HCT116 (cell line): Measurements from ENCODE around the gene PIGM.

ENCODE experiments used
- EGR1 ChIP-seq: IDR thresholded peaks from 2 replicates; pipeline ENCODE4 v1.6.1; 2012; ENCODE audit warnings: low read depth
- EZH2 ChIP-seq: fragments of 200-600 bp; sonication (generic); IDR thresholded peaks from 2 replicates; pipeline ENCODE4 v1.6.1; 2017; ENCODE audit warnings: antibody characterized with exemption, mixed run types
- JUND ChIP-seq: IDR thresholded peaks from 2 replicates; pipeline ENCODE4 v1.6.1; 2012
- RAD21 ChIP-seq: IDR thresholded peaks from 2 replicates; pipeline ENCODE4 v1.6.1; 2012; ENCODE audit warnings: low read depth, mild to moderate bottlenecking
- ZNF274 ChIP-seq: fragments of 200-500 bp; sonication (Bioruptor generic); IDR thresholded peaks from 2 replicates; pipeline ENCODE4 v1.6.1; 2014; ENCODE audit warnings: mild to moderate bottlenecking, low read depth, low read length, inconsistent platforms
- TF ChIP-seq, protein P1 (sequence below), 3 experiments: fragments of 200-600 bp in 1 of 3; sonication (generic) in 1 of 3; IDR thresholded peaks in 2 of 3; conservative IDR thresholded peaks in 1 of 3; 2 replicates each; pipeline ENCODE4 v1.5.1; 2012 to 2017; ENCODE audit warnings: low read depth in 2 of 3, low read length in 2 of 3, antibody characterized with exemption in 1 of 3, borderline replicate concordance in 1 of 3, control low read depth in 1 of 3, mild to moderate bottlenecking in 1 of 3, mixed read lengths in 1 of 3, mixed run types in 1 of 3, moderate library complexity in 1 of 3; ENCODE audit not compliant: insufficient read depth in 1 of 3

DNA sequence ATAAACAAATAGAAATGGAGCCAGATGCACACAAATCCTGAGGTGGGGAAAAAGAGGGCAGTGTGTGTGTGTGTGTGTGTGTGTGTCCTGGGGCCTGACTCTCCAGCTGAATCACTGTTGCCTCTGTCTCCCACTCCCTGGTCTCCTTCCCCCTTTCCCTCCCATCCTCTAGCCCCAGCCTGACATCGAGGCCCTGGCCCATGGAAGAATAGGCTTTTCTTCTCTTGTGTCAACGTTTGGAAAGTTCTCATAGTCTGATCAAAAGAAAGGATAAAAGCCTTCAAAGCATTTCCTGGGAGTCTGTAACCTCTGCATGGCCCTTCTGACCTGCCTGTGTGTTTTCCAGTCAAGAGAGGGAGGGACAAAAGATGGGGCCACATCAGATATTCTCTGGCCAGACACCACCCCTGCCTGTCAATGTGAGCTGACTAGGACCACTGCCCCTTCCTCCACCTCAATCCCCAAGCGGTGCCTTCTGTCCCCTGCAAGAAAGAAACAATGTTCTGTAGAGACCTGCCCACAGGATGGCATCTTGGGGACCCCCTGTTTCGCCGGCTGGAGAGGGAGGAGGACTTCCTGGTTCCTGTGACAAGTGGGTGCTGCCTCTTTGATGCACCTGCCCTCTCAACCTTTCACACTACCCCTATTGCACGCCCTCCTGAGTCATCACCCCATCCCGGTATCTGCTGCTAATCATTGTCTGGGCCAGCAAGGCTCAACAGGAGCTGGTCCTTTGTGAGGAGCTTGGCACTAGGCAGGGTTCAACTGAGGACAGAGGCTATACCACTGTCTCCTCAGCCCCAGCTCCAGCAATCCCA is 22.0 kb upstream of the PIGM start:
- TF ChIP-seq, protein P1, sequence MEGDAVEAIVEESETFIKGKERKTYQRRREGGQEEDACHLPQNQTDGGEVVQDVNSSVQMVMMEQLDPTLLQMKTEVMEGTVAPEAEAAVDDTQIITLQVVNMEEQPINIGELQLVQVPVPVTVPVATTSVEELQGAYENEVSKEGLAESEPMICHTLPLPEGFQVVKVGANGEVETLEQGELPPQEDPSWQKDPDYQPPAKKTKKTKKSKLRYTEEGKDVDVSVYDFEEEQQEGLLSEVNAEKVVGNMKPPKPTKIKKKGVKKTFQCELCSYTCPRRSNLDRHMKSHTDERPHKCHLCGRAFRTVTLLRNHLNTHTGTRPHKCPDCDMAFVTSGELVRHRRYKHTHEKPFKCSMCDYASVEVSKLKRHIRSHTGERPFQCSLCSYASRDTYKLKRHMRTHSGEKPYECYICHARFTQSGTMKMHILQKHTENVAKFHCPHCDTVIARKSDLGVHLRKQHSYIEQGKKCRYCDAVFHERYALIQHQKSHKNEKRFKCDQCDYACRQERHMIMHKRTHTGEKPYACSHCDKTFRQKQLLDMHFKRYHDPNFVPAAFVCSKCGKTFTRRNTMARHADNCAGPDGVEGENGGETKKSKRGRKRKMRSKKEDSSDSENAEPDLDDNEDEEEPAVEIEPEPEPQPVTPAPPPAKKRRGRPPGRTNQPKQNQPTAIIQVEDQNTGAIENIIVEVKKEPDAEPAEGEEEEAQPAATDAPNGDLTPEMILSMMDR (IDR thresholded peaks at IDR 0.05 in 2 of 3, conservative IDR thresholded peaks at IDR 0.05 in 1 of 3; ENCODE audit: borderline replicate concordance in 1 of 3, insufficient read depth in 1 of 3, low read depth in 2 of 3, low read length in 2 of 3) = no peak
- no peak for TF ChIP-seq RAD21
- no peak for TF ChIP-seq JUND
- TF ChIP-seq EGR1 = no peak
- TF ChIP-seq EZH2 = no peak
- no peak for TF ChIP-seq ZNF274
